NCI-H446 treated with DMSO at 0.1 percent for 48 hours (cell line): ENCODE data around the gene ZNRF3.
"Not testable (repeated sequence)": the region's sequence is repeated elsewhere in the genome, so short reads cannot be mapped to it uniquely, and the experiment has no call there.

ENCODE experiments used
- DNase-seq: peaks from one replicate; lab custom pipeline; 2025; lab: John Stamatoyannopoulos, UW

The ZNRF3 gene

GRCh38 chr22:28907311-28908008 is 24.1 kb downstream of the ZNRF3 start:
- DNase-seq: no peak

GRCh38 chr22:28908810-28909209 is 25.4 kb downstream of the ZNRF3 start:
- DNase-seq: not testable (repeated sequence)

GRCh38 chr22:28909375-28909774 is 26.0 kb downstream of the ZNRF3 start:
- no peak for DNase-seq

- DNase-seq: no peak
Measured at GRCh38 chr22:28910569-28911303, 27.4 kb downstream of the ZNRF3 start.

DNA sequence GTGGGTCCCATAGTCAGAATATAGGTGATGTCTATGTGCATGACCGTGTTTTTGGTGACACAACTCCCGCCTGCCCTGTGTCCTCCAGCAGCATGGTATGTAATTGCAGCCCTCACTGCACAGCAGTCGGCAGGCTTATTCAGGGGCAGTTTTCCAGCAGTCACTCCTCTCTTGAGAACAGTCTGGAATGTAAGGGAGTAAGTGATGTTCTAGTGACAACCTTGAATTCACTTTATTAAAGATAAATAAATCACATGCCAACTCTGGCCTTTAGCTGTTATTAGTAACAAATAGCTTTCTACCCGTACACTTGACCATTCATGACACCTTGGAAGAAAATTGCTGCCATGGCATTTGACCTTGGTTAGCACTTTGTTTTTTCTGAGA is 27.9 kb downstream of the ZNRF3 start:
- no peak for DNase-seq

GRCh38 chr22:28911777-28912669 is 28.7 kb downstream of the ZNRF3 start:
- no peak for DNase-seq

DNA sequence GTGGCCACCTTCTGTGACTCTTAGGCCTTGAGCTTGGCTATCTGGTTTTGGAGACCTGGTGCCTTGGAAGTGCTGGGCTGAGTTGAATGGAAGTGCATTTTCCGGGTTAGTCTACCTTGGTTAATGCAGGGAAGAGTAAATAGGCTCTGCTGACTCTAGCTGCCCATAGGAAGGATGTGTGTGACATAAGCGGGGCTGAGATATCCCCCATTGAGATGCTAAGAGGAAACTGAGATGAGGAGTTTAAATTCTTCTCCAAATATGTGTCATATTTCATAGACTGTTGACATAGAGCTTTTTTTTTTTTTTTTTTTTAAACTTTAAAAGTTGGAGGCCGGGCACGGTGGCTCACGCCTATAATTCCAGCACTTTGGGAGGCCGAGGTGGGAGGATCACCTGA is 30.8 kb downstream of the ZNRF3 start:
- no peak for DNase-seq

GRCh38 chr22:28915969-28916368 is 32.6 kb downstream of the ZNRF3 start:
- no peak for DNase-seq

DNA sequence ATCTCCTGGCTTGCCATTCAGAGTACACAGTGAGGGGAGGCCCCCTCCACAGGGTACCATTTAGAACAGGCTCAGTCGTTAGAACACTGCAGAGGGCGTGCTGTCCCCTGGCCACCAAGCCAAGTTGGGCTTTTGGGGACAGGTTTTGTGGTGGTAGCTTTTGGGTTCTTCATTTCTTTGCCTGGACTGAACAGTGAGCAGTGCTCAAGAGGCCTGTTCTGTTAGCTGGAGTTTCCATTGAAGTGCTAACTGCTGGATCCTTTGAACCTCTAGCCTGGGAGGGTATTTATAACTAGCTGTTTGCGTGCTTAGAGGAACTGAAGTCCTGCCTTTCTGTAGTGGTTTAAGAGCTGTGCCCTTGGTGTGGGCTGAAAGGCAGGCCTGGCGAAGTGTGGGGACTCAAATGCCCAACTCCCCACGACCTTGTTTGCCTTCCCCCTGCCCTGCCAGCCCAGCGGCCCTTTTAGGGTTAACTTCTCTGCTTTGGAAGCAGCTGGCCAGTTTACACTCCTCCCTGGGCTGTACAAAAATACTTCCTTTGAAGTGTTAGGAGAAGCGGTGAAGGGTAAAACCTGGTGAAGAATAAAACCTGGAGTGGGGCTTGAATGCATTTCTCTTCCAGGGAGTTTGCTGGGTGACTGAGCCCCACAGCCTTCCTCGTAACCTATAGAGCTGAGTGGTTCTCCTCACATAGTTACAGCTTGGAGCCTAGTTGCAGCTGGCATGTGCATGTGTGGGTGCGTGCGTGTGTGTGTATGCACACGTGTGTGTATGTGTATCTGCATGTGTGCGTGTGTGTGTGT is 34.6 kb downstream of the ZNRF3 start:
- peak; percentile 32 for DNase-seq

- no peak for DNase-seq
Measured at GRCh38 chr22:28918550-28919271, 35.3 kb downstream of the ZNRF3 start.

DNA sequence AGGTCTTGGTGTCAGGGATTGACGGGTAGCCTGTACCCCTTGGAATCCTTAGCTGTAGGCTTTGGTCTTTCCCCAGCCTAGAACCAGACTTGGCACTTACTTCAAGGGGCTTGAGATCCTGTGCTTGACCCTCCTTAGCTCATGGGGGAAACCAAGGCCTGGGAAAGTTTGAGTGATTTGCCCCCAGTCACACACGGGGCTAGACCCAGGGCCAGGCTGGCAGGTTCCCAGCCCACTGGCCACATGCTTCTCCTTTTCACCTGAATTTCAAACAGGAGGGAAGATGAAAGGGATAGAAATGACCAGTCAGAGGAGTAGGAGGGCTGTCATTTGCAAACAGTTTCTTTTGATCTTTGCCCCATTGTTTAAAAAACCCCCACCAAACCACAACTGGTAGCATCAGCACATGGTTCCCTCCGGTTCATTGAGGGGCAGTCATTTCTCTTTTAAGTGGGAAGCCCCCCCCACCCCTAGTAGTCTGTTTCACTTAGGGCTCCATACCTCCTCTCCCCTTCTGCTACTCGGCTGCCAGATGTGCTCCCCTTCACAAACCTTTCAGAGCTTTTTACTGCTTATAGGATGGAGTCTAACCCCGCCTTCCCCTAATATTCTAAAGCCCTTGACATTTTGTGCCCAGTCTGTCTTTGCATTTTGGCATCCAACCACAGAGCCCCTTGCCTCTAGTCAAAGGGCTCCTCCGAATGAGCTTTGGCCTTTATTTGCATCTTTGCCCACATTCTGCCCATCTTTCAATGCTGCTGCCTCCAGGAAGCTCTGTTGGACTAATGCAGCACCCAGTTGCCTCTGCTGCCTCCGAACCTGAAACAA is 37.6 kb downstream of the ZNRF3 start:
- DNase-seq: no peak

DNA sequence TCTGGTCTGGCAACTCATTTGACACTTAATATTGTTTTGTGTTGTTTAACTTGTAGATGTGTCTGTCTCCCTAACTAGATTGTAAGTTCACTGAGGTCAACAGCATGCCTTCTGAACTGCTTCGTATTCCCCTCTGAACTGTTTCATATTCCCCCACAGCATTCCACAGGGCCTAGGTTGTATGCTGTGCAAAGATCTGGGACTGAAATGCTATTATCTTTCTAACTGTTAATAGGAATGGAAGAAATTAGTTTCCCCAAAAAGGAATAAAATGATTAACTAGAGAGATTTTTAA is 38.2 kb downstream of the ZNRF3 start:
- no peak for DNase-seq

DNA sequence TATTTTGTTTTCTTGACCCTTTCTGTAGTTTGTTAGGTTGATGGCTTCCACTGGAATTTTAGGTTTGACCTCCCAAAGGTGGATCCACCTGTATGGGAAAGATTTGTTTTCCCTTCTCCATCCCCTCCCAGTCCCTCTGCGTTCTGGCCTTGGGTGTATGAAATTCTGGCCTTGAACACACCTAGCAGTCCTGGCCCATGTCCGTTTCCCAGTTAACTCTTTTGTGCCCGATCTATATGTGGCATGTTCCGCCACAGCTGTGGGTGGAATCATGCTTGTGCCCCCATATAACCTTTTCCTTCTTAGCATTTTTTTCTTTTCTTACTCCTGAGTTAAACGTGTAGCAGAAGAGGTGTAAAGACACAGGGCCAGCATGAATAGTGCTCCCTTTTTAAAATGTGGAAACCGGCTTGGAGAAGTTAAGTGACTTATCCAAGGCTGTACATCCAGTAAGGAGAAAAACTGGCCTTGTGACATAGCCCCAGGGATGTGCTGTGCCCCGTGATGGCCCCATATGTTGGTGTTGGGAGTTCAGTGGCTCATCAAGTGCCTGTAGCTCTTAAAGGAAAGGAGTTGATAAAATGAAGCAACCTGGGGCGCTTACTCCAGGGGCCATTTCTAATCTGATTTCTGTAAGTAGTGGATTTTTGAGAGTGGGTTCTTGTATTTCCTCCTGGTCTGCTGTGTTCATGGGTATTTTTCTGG is 39.3 kb downstream of the ZNRF3 start:
- DNase-seq: no peak

DNA sequence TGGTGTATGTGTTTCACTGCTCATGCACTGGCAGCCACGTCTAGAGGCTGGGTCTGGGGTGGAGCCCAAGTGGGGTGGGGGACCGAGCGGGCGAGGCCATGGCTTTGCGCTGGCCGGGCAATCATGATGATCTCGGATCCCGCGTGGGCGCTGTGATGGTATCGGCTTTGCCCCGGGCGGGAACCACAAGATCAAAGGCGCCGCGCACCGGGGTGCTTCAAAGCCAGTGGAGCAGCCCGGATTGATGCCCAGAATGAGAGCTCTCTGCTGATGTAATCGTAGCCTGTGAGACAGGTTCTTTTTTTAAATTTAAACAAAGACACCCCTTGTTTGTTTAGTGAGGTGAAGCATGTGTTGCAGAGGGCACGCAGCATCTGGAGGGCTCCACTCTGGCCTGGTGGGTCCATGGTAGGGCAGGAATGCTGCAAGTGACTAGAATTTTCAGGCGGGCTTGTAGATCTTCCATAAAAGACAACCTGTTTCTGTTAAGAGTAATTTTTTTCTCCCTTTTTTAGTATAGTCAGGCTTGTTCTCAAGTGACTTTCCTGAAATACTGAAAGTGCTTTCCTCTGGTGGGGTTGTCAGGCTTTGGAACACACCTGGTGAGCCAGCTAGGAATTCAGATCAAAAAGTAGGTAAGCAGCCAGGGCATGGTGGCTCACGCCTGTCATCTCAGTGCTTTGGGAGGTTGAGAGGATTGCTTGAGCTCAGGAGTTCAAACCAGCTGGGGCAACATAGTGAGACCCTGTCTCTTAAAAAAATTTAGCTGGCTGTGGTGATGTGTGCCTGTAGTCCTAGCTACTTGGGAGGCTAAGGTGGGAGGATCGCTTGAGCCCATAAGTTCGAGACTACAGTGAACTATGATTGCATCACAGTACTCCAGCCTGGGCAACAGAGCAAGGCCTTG is 40.7 kb downstream of the ZNRF3 start:
- no peak for DNase-seq

- no peak for DNase-seq
Measured at GRCh38 chr22:28925916-28926315, 42.5 kb downstream of the ZNRF3 start.

GRCh38 chr22:28927630-28928029 is 44.3 kb downstream of the ZNRF3 start:
- no peak for DNase-seq

DNA sequence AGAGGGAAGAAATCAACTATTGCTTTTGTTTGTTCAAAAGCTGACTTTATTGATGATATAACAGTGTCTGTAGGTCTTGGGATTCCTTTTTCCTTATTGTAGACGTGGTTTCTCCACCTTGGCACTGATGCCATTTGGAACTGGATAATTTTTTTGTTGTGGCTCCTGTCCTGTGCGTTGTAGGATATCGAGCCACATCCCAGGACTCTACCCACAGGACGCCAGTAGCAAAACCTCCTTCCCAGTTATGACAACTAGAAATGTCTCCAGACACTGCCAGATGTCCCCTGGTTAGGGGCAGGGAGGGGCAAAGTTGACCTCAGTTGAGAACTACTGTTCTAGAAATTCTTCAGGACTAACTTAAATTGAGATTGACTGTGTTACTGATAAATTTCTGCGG is 45.8 kb downstream of the ZNRF3 start:
- DNase-seq: no peak

- DNase-seq: peak; percentile 37
Measured at GRCh38 chr22:28930357-28931007, 47.1 kb downstream of the ZNRF3 start.
